ENCODE results near the gene LRRC3.
"Not testable (repeated sequence)": the region's sequence is repeated elsewhere in the genome, so short reads cannot be mapped to it uniquely, and the experiment has no call there.

The LRRC3 gene

DNA sequence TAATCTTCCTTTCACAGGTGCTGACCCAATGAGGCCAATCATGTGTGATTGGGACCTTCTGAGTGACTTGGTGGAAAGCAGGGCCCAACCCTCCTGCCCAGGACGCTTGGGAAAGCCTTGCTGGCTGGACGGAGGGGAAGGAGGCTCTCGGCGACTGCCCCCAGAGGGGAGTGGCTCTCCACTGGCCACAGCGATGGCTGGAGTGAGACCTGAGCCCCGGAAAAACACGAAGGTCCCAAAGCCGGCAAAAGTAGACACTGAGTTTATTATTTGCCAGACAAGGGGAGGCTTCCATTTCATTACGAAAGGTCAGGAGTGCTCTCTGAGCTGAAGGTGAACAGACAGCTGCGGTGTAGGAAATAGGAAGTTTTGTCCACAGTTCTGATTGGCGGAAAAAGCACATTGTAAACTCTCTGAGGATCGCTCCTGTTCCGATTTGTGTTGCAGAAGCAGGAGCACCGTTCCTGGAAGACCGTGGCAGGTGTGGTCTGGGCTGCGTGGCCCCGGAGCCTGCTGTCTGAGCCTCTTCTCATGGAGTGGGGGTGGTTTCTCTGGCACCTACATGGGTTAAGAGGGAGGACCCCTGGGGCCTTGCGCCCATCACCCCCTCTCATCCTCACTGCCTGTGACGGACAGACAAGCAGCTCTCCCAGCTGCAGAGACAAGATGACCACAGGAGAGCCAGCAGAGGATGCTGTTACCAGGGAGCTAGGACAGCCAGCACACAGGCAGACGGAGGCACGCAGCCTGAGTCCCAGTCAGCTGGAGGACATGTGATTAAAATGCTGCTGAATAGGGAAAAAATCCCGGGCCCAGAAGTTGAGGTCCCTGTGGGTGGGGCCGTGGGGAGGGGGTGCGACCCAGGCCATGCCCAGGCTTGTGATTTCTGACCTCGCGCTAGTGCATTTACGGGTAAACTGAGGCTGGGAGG is 43.2 kb downstream of the LRRC3 start:
- no peaks in the 10 kb centered on the region for H3K9me3 ChIP-seq (ENCODE audit: control insufficient read depth, insufficient read depth, low read length)
- no peak overlapping the region for H3K27ac ChIP-seq (ENCODE audit: low read length)
- WGBS (ENCODE audit: insufficient coverage, insufficient read length), result no CpG with 5 or more reads among the region's 27 CpGs
- H3K36me3 ChIP-seq (ENCODE audit: control insufficient read depth, insufficient read depth, low read length), result no peaks in the 10 kb centered on the region
- H3K27me3 ChIP-seq (ENCODE audit: control insufficient read depth, insufficient read depth, low read length), result no peaks in the 10 kb centered on the region
- no peak for DNase-seq (ENCODE audit: low read depth, low spot score)
- no peaks in the 10 kb centered on the region; the same call in 1 of the 2 replicates for H3K4me1 ChIP-seq (ENCODE audit: control insufficient read depth, insufficient read depth, low read length)
- no peak overlapping the region for H3K4me3 ChIP-seq (ENCODE audit: low read length)

DNA sequence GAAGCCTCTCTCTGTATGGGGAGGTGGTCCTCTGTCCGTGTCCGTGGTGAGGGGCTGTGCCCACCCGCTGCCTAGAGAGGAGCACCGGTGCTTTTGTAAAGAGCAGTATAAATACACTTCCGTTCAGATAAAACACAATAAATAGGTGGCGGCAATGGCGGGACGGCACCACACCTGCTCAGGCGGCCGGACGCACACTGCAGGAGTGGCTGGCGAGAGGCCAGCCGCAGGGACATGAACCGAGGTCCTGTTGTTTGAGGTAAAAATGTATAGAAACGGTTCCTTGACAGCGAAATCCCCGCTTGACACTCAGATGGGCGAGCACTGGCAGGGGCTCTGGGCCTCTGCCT is 43.9 kb downstream of the LRRC3 start:
- DNase-seq (ENCODE audit: low read depth, low spot score), result no peak
- WGBS (ENCODE audit: insufficient coverage, insufficient read length), result no CpG with 5 or more reads among the region's 18 CpGs
- H3K27ac ChIP-seq (ENCODE audit: low read length), result no peak overlapping the region
- H3K9me3 ChIP-seq (ENCODE audit: control insufficient read depth, insufficient read depth, low read length), result no peaks in the 10 kb centered on the region
- H3K4me1 ChIP-seq (ENCODE audit: control insufficient read depth, insufficient read depth, low read length), result no peaks in the 10 kb centered on the region; the same call in 1 of the 2 replicates
- H3K27me3 ChIP-seq (ENCODE audit: control insufficient read depth, insufficient read depth, low read length), result no peaks in the 10 kb centered on the region
- no peaks in the 10 kb centered on the region for H3K36me3 ChIP-seq (ENCODE audit: control insufficient read depth, insufficient read depth, low read length)
- no peak overlapping the region for H3K4me3 ChIP-seq (ENCODE audit: low read length)

DNA sequence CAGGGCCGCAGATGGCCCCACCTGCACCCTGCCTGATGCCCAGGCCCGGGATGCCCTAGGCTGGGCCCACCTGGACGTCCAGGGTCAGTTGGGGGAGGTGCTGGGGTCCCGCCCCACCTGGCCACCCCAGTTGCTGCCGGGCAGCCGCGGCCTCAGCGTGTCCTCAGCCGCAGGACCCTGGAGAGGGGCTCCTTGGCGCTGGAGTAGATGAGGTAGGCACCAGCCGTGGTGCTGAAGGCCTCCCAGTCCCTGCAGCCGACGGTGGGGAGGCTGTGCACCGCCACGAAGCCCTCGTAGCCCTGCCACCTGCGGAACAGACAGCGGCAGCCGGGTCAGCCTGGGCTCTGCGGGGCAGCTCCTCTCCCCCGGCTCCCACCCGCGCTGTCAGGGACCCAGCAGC is 44.3 kb downstream of the LRRC3 start:
- no CpG with 5 or more reads among the region's 23 CpGs for WGBS (ENCODE audit: insufficient coverage, insufficient read length)

DNA sequence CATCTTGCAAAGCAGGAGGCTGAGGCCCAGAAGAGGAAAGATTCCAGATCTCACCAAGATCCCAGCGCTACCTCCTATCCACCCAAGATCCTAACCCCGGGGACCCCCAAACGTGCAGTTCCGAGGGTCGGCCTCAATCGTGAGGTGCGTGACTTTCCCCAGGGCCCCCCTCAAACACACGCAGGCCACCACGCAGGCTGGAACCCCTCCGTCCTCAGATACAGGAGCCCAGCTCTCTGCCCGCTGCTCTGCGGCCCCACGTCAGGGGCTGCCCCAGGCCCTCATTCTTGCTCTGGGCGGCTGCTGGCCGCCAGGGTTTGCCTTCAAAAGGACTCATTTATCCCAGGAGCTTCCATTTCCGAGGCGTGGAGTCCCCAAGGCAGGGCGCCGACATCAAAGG is 44.8 kb downstream of the LRRC3 start:
- Histone ChIP-seq H3K4me3 (ENCODE audit: low read length) (no peak overlapping the region), H3K9me3 (ENCODE audit: control insufficient read depth, insufficient read depth, low read length) (no peaks in the 10 kb centered on the region), H3K27me3 (ENCODE audit: control insufficient read depth, insufficient read depth, low read length) (no peaks in the 10 kb centered on the region), H3K36me3 (ENCODE audit: control insufficient read depth, insufficient read depth, low read length) (no peaks in the 10 kb centered on the region), H3K27ac (ENCODE audit: low read length) (no peak overlapping the region), H3K4me1 (ENCODE audit: control insufficient read depth, insufficient read depth, low read length) (no peaks in the 10 kb centered on the region; the same call in 1 of the 2 replicates)
- no peak for DNase-seq (ENCODE audit: low read depth, low spot score)
- WGBS (ENCODE audit: insufficient coverage, insufficient read length), result no CpG with 5 or more reads among the region's 19 CpGs

More for the DNA sequence above, 44.3 kb downstream of the LRRC3 start:
- Histone ChIP-seq H3K9me3 (ENCODE audit: control insufficient read depth, insufficient read depth, low read length) (no peaks in the 10 kb centered on the region), H3K27me3 (ENCODE audit: control insufficient read depth, insufficient read depth, low read length) (no peaks in the 10 kb centered on the region), H3K4me1 (ENCODE audit: control insufficient read depth, insufficient read depth, low read length) (no peaks in the 10 kb centered on the region; the same call in 1 of the 2 replicates), H3K4me3 (ENCODE audit: low read length) (no peak overlapping the region), H3K36me3 (ENCODE audit: control insufficient read depth, insufficient read depth, low read length) (no peaks in the 10 kb centered on the region), H3K27ac (ENCODE audit: low read length) (no peak overlapping the region)
- no peak for DNase-seq (ENCODE audit: low read depth, low spot score)

DNA sequence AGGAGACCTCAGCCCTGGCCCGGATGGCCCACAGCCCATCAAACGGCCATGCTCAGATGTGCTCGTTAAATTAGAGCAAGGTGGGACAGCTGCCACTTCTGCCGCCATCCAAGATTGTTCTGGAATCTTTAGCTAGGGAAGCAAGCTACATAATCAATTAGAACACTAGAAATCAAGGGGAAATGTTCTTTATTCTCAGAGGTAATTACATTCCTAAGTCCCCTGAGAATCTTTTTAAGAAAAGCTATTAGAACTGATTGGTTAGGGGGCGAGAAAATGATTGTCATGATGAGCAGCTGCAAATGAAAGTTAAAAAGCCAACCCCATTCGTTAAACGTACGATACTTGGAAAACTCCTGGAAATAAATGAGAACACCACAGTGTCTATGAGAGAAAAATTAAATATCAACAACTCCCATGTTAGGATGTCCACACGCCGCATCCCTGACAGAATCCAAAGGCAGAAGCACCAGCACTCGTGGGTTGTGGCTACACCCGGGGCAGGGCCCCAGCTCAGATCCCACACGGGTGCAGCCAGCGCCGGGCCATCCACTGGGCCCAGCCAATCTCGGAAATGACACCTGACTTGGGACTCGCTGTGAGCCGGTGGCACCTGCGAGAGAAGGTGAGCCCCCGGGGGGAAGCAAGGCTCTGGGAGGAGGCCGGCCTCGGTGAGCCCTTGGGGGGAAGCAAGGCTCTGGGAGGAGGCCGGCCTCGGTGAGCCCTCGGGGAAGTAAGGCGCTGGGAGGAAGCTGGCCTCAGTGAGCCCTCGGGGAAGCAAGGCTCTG is 47.1 kb downstream of the LRRC3 start:
- no peak overlapping the region for H3K27ac ChIP-seq (ENCODE audit: low read length)
- DNase-seq (ENCODE audit: low read depth, low spot score), result no peak
- WGBS (ENCODE audit: insufficient coverage, insufficient read length), result no CpG with 5 or more reads among the region's 27 CpGs
- H3K27me3 ChIP-seq (ENCODE audit: control insufficient read depth, insufficient read depth, low read length), result no peaks in the 10 kb centered on the region
- H3K9me3 ChIP-seq (ENCODE audit: control insufficient read depth, insufficient read depth, low read length), result no peaks in the 10 kb centered on the region
- no peaks in the 10 kb centered on the region for H3K36me3 ChIP-seq (ENCODE audit: control insufficient read depth, insufficient read depth, low read length)
- H3K4me1 ChIP-seq (ENCODE audit: control insufficient read depth, insufficient read depth, low read length), result no peaks in the 10 kb centered on the region; the same call in 1 of the 2 replicates
- no peak overlapping the region for H3K4me3 ChIP-seq (ENCODE audit: low read length)

DNA sequence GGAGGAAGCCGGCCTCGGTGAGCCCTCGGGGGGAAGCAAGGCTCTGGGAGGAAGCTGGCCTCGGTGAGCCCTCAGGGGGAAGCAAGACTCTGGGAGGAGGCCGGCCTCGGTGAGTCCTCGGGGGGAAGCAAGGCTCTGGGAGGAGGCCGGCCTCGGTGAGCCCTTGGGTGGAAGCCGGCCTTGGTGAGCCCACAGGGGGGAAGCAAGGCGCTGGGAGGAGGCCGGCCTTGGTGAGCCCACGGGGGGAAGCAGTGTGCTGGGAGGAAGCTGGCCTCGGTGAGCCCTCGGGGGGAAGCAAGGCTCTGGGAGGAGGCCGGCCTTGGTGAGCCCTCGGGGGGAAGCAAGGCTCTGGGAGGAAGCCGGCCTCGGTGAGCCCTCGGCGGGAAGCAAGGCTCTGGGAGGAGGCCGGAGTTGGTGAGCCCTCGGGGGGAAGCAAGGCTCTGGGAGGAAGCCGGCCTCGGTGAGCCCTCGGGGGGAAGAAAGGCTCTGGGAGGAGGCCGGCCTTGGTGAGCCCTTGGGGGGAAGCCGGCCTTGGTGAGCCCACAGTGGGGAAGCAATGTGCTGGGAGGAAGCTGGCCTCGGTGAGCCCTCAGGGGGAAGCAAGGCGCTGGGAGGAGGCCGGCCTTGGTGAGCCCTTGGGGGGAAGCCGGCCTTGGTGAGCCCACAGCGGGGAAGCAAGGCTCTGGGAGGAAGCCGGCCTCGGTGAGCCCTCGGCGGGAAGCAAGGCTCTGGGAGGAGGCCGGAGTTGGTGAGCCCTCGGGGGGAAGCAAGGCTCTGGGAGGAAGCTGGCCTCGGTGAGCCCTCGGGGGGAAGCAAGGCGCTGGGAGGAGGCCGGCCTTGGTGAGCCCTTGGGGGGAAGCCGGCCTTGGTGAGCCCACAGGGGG is 47.9 kb downstream of the LRRC3 start:
- not testable (repeated sequence) for H3K4me3 ChIP-seq (ENCODE audit: low read length); H3K27ac ChIP-seq (ENCODE audit: low read length); H3K36me3 ChIP-seq (ENCODE audit: control insufficient read depth, insufficient read depth, low read length); DNase-seq (ENCODE audit: low read depth, low spot score); H3K9me3 ChIP-seq (ENCODE audit: control insufficient read depth, insufficient read depth, low read length); H3K4me1 ChIP-seq (ENCODE audit: control insufficient read depth, insufficient read depth, low read length); H3K27me3 ChIP-seq (ENCODE audit: control insufficient read depth, insufficient read depth, low read length)
- WGBS (ENCODE audit: insufficient coverage, insufficient read length), result no CpG with 5 or more reads among the region's 44 CpGs

DNA sequence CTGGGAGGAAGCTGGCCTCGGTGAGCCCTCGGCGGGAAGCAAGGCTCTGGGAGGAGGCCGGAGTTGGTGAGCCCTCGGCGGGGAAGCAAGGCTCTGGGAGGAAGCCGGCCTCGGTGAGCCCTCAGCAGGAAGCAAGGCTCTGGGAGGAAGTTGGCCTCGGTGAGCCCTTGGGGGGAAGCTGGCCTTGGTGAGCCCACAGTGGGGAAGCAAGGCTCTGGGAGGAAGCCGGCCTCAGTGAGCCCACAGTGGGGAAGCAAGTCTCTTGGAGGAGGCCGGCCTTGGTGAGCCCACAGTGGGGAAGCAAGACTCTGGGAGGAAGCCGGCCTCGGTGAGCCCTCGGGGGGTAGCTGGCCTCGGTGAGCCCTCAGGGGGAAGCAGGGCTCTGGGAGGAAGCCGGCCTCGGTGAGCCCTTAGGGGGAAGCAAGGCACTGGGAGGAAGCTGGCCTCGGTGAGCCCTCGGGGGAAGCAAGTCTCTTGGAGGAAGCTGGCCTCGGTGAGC is 48.6 kb downstream of the LRRC3 start:
- no peak overlapping the region for H3K4me3 ChIP-seq (ENCODE audit: low read length)
- no peak for DNase-seq (ENCODE audit: low read depth, low spot score)
- H3K27ac ChIP-seq (ENCODE audit: low read length), result no peak overlapping the region
- no peaks in the 10 kb centered on the region; the same call in 1 of the 2 replicates for H3K4me1 ChIP-seq (ENCODE audit: control insufficient read depth, insufficient read depth, low read length)
- no peaks in the 10 kb centered on the region for H3K36me3 ChIP-seq (ENCODE audit: control insufficient read depth, insufficient read depth, low read length)
- no CpG with 5 or more reads among the region's 20 CpGs for WGBS (ENCODE audit: insufficient coverage, insufficient read length)
- no peaks in the 10 kb centered on the region for H3K27me3 ChIP-seq (ENCODE audit: control insufficient read depth, insufficient read depth, low read length)
- H3K9me3 ChIP-seq (ENCODE audit: control insufficient read depth, insufficient read depth, low read length), result no peaks in the 10 kb centered on the region

DNA sequence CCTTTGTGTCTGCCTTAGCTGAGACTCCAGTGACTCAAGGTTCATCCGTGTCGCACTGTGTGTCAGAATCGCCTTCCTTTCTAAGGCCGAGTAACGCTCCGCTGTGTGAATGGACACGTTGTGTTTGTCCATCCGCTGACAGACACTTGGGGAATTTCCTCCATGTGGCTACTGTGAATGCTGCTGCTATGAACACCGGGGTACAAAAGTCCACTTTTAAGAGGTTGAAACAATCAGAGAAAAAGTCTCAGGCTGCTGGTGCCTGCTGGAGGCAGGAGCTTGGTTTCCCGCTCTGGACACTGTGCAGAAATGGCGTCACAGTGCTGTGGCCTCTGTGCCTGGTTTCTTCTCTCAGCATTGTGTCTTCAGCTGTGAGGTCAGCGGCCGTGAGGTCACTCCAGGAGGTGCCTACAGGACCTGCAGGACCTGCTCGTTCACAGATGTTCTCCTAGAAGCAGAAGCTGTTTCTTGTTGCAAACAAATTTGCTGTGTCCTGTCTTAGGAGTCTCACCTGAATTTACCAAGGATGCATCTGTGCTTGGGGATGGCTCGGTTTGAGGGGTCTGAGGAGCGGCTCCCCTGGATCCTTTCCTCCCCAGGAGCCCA is 50.5 kb downstream of the LRRC3 start:
- H3K27ac ChIP-seq (ENCODE audit: low read length), result no peak overlapping the region
- no peaks in the 10 kb centered on the region for H3K27me3 ChIP-seq (ENCODE audit: control insufficient read depth, insufficient read depth, low read length)
- H3K4me3 ChIP-seq (ENCODE audit: low read length), result no peak overlapping the region
- WGBS (ENCODE audit: insufficient coverage, insufficient read length), result no CpG with 5 or more reads among the region's 16 CpGs
- no peak for DNase-seq (ENCODE audit: low read depth, low spot score)
- no peaks in the 10 kb centered on the region; the same call in 1 of the 2 replicates for H3K4me1 ChIP-seq (ENCODE audit: control insufficient read depth, insufficient read depth, low read length)
- no peaks in the 10 kb centered on the region for H3K9me3 ChIP-seq (ENCODE audit: control insufficient read depth, insufficient read depth, low read length)
- no peaks in the 10 kb centered on the region for H3K36me3 ChIP-seq (ENCODE audit: control insufficient read depth, insufficient read depth, low read length)

DNA sequence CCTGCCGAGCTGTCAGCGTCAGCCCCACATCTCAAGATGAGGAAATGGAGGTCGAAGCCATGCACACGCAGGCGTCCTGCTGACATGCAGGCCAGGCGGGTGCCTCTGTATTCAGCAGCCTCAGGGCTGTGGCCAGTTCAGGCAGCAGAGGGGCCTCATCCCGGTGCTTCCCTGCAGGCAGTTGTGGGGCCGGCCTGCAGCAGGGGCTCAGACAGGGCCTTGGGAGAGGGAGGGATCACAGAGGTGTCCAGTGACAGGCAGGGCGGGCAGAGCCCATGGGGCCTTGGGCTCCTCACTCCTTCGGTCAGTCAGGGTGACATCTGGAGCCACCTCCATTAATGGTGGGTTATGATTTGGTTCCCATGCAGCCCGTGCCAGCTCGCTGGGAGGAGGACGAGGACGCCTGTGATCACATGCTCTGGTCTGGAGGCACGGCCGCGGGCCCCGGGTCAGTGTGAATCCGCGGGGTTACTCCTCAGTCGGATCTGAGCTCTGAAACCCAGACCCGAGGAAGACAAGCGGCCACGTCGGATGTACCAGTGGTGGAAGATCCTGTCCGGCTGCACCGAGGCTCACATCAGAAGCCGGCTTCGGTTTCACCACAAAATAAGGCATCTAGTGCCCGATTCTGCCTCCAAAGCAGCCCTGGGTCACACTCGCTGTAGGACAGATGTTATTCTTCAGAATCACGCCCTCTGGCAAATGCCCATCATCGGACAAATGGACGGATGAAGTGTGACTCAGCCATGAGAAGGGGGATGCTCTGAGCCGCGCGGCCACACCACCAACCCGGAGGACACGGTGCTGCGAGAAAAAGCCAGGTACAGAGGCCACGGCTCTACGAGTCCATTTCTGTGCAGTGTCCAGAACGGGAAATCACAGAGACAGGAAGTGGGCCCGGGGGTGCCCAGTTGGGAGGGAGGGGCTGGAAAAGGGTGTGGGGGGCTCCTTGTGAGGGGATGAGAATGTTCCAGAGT is 51.3 kb downstream of the LRRC3 start:
- H3K27ac ChIP-seq (ENCODE audit: low read length), result no peak overlapping the region
- WGBS (ENCODE audit: insufficient coverage, insufficient read length), result no CpG with 5 or more reads among the region's 44 CpGs
- no peaks in the 10 kb centered on the region; the same call in 1 of the 2 replicates for H3K4me1 ChIP-seq (ENCODE audit: control insufficient read depth, insufficient read depth, low read length)
- H3K36me3 ChIP-seq (ENCODE audit: control insufficient read depth, insufficient read depth, low read length), result no peaks in the 10 kb centered on the region; the same call in 1 of the 2 replicates
- no peak for DNase-seq (ENCODE audit: low read depth, low spot score)
- H3K4me3 ChIP-seq (ENCODE audit: low read length), result no peak overlapping the region; the same call in 1 of the 2 replicates
- no peaks in the 10 kb centered on the region for H3K27me3 ChIP-seq (ENCODE audit: control insufficient read depth, insufficient read depth, low read length)
- H3K9me3 ChIP-seq (ENCODE audit: control insufficient read depth, insufficient read depth, low read length), result no peaks in the 10 kb centered on the region

All from iPS DF 6.9 (cell line).